NCI-H748 treated with DMSO at 0.1 percent for 48 hours (cell line): ENCODE data around the gene VPS13A.
A peak's percentile ranks its signal among the peaks of the same experiment; 100 is the strongest.
"Not testable (repeated sequence)": the region's sequence is repeated elsewhere in the genome, so short reads cannot be mapped to it uniquely, and the experiment has no call there.

Experiments used
- DNase-seq: peaks from one replicate; lab custom pipeline; 2025; lab: John Stamatoyannopoulos, UW

Gene VPS13A

GRCh38 chr9:77188242-77188641 is 10.9 kb downstream of the VPS13A start:
- no peak for DNase-seq

GRCh38 chr9:77194423-77194822 is 17.1 kb downstream of the VPS13A start:
- DNase-seq, result no peak

- no peak for DNase-seq
These were observed 32.8 kb downstream of the VPS13A start for GRCh38 chr9:77210116-77210515.

GRCh38 chr9:77211561-77211960 is 34.2 kb downstream of the VPS13A start:
- no peak for DNase-seq

GRCh38 chr9:77212801-77213200 is 35.5 kb downstream of the VPS13A start:
- DNase-seq, result no peak

- DNase-seq, result no peak
These were observed 38.5 kb downstream of the VPS13A start for GRCh38 chr9:77215874-77216273.

- DNase-seq, result no peak
These were observed 41.3 kb downstream of the VPS13A start for GRCh38 chr9:77218612-77219011.

GRCh38 chr9:77221431-77221830 is 44.1 kb downstream of the VPS13A start:
- DNase-seq, result no peak

GRCh38 chr9:77224746-77225312 is 47.5 kb downstream of the VPS13A start:
- DNase-seq, result no peak

- no peak for DNase-seq
These were observed 59.4 kb downstream of the VPS13A start for GRCh38 chr9:77236693-77237092.

GRCh38 chr9:77237896-77238295 is 60.6 kb downstream of the VPS13A start:
- DNase-seq, result no peak

GRCh38 chr9:77251050-77251449 is 73.7 kb downstream of the VPS13A start:
- no peak for DNase-seq

- no peak for DNase-seq
These were observed 79.9 kb downstream of the VPS13A start for GRCh38 chr9:77257275-77257674.

- DNase-seq, result no peak
These were observed 84.3 kb downstream of the VPS13A start for GRCh38 chr9:77261605-77262004.

GRCh38 chr9:77267762-77268161 is 90.4 kb downstream of the VPS13A start:
- DNase-seq, result not testable (repeated sequence)

- DNase-seq, result no peak
These were observed 93.8 kb downstream of the VPS13A start for GRCh38 chr9:77271023-77271690.

- no peak for DNase-seq
These were observed 99.5 kb downstream of the VPS13A start for GRCh38 chr9:77276799-77277198.

- no peak for DNase-seq
These were observed 100.4 kb downstream of the VPS13A start for GRCh38 chr9:77277719-77278118.

- DNase-seq, result no peak
These were observed 106.7 kb downstream of the VPS13A start for GRCh38 chr9:77283991-77284390.

- DNase-seq, result no peak
These were observed 107.3 kb downstream of the VPS13A start for GRCh38 chr9:77284616-77285015.

GRCh38 chr9:77290373-77290772 is 113.0 kb downstream of the VPS13A start:
- no peak for DNase-seq

GRCh38 chr9:77291714-77292113 is 114.4 kb downstream of the VPS13A start:
- DNase-seq, result peak; percentile 14

GRCh38 chr9:77293949-77294348 is 116.6 kb downstream of the VPS13A start:
- no peak for DNase-seq

GRCh38 chr9:77304543-77304942 is 127.2 kb downstream of the VPS13A start:
- no peak for DNase-seq
